ENCODE data around the gene FAM25G.
"Not testable (repeated sequence)": the region's sequence is repeated elsewhere in the genome, so short reads cannot be mapped to it uniquely, and the experiment has no call there.

DNA sequence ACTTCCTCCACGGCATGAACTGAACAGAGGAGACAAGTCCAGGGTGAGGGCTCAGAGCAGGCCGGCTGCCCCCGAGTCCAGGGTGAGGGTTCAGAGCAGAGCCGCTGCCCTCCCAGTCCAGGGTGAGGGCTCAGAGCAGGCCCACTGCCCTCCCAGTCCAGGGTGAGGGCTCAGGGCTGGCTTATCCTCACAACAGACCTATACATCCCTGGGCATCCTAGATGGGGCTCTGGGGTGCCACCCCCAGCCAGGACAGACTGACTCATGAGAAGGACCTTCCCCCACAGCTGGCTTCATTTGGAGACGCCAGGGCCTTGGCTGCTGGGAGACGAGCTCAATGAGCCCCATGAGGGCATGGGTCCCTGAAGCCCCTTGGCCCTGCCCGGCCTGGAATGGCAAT is 1.9 kb downstream of the FAM25G start:
- TF ChIP-seq, protein P1, sequence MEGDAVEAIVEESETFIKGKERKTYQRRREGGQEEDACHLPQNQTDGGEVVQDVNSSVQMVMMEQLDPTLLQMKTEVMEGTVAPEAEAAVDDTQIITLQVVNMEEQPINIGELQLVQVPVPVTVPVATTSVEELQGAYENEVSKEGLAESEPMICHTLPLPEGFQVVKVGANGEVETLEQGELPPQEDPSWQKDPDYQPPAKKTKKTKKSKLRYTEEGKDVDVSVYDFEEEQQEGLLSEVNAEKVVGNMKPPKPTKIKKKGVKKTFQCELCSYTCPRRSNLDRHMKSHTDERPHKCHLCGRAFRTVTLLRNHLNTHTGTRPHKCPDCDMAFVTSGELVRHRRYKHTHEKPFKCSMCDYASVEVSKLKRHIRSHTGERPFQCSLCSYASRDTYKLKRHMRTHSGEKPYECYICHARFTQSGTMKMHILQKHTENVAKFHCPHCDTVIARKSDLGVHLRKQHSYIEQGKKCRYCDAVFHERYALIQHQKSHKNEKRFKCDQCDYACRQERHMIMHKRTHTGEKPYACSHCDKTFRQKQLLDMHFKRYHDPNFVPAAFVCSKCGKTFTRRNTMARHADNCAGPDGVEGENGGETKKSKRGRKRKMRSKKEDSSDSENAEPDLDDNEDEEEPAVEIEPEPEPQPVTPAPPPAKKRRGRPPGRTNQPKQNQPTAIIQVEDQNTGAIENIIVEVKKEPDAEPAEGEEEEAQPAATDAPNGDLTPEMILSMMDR (conservative IDR thresholded peaks at IDR 0.05; ENCODE audit: low read length), result not testable (repeated sequence)
- not testable (repeated sequence) for TF ChIP-seq EZH2phosphoT487 (IDR thresholded peaks at IDR 0.05; ENCODE audit: borderline replicate concordance, low read depth, low read length)
